GM19397 (cell line): ENCODE results near the gene RNF212.
A peak's percentile ranks its signal among the peaks of the same experiment; 100 is the strongest.
"Not testable (repeated sequence)": the region's sequence is repeated elsewhere in the genome, so short reads cannot be mapped to it uniquely, and the experiment has no call there.

Experiments
- ATAC-seq: cut with Tn5 transposase; IDR thresholded peaks from one replicate; pipeline ENCODE4 v1.9.1; 2021; ENCODE audit warnings: mild to moderate bottlenecking, moderate library complexity; ENCODE audit not compliant: unreplicated experiment

RNF212 gene, protein sequence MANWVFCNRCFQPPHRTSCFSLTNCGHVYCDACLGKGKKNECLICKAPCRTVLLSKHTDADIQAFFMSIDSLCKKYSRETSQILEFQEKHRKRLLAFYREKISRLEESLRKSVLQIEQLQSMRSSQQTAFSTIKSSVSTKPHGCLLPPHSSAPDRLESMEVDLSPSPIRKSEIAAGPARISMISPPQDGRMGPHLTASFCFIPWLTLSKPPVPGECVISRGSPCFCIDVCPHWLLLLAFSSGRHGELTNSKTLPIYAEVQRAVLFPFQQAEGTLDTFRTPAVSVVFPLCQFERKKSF

DNA sequence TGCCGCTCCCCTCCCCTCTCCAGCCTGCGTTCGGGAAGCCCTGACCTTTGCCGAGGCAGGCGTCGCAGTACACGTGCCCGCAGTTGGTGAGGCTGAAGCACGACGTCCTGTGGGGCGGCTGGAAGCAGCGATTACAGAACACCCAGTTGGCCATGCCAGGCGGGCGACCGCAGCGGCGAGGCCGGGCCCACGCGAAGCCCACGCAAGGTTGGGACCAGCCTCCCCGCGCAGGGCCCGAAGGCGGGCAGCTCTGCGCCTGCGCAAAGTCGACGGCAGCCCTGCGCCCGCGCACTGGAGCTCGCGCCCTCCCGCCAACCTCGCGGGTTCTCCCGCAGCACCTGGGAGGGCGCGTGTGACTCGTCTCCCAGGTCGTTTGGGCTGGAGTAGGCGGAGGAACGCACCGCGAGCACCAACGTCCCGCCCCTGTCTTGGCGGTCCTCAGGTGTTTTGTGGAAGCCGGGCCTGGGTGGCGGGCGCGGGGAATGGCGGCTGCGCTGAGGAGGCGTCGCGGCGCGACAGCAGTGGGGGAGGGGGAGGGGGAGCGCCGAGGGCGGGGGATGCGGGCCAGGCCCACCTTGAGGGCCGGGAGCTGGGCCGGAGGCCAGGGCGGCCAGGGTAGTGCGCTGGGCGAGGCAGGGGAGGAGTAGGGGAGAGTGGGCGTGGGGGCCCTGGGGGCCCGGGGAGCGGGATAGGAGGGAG, at the start of gene RNF212:
Gene RNF212 (minus strand): TSS at position 254 of the 699 bp plus-strand sequence. CDS start 100 bp downstream, at position 154.
- no peak for ATAC-seq

DNA sequence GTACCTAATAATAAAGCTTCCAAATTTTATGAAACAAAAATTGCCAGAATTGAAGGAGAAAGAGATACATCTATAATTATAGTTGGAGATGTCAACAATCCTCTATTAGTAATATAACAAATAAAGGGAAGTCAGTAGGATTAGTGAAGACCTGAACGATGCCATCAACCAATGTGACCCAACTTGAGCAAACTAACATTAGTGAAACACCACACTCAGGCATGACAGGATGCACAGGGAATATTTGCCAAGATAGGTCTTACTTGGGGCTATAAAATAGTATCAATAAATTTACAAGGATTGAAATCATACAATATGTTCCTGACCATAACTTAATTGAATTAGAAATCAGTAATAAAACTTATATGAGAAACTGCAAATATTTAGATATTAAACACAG, 47.0 kb upstream of the RNF212 start:
- ATAC-seq, result no peak

DNA sequence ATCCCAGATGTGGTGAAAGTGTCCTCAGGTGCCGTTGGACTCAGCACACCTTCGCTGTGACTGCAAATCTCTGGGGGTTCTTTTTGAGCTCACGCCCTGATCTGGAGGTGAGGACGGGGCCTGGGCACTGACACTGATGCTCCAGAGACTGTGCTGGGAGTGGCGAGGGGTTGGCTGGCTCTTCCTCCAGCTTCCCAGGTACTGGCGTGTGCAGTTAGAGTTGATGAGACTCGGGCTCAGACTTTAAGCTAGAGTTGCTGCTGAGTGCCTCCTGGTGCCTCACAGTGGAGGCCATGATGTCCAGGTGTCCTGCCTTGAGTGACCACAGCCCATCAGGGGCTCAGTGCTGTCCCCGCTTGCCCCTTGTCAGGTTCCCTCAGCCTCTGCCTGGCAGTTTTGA, 42.7 kb upstream of the RNF212 start:
- ATAC-seq, result no peak

DNA sequence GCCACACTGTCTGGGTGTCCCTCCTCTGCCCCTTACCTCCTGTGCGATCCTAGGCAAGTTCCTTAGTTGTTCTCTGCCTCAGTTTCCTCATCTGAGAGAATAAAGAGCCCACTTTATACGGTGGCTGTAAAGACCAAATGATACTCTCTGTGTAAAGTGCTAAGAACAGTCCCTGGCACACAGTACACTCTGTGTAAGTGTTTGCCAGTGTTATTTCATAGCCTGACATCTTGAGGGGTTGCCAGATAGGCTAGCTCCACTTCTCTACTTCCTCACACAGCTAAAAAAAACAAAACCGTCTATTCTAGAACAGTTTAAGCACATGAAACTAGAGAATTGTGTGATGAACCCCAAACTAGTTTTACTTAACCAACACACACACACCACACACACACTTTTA, 42.0 kb upstream of the RNF212 start:
- no peak for ATAC-seq

DNA sequence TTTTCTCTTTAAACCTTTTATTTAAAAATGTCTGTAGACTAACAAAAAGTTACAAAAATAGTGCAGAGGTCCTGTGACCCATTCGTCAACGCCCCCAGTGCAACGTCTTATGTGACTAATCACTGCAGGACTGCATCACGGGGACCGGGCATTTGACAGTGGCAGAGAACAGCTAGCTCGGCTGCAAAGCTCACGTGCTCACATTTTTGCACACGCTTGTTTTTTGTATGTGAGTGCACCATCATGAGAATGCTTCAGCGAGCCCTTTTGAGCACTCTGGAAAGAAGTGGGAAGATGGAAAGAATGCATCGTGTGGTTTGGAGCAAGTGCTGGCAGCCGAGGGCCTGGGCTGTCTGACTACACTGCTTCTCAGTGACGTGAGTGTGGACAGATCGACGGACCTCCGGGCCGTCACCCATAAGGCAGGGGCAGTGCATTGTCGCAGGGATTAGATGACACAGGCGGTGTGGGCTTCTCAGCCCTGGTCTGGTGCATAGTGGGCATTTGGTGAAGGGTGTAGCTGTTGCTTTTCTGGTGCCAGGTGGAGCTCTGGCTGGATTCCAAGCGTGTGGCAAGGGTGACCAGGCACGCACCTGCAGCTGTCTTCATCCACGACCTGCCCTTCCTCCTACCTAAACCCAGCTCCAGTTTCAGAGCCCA, 41.3 kb upstream of the RNF212 start:
- ATAC-seq, result no peak

DNA sequence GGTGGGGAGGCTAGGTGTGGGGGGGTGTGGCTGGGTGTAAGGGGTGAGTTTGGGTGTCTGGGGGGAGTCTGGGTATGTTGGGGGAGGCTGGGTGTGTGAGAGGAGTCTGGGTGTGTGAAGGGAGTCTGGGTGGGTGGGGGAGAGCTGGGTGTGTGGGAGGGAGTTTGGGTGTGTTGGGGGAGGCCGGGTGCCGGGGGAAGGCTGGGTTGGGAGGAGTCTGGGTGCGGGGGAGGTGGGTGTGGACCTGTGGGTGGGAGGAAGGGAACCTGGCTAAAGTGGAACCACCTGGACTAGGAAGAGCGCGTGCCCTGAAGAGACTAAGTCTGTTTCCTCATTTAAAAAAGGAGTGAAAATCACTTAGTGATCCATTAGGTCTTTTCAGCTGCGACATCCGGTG, 40.8 kb upstream of the RNF212 start:
- ATAC-seq, result no peak

DNA sequence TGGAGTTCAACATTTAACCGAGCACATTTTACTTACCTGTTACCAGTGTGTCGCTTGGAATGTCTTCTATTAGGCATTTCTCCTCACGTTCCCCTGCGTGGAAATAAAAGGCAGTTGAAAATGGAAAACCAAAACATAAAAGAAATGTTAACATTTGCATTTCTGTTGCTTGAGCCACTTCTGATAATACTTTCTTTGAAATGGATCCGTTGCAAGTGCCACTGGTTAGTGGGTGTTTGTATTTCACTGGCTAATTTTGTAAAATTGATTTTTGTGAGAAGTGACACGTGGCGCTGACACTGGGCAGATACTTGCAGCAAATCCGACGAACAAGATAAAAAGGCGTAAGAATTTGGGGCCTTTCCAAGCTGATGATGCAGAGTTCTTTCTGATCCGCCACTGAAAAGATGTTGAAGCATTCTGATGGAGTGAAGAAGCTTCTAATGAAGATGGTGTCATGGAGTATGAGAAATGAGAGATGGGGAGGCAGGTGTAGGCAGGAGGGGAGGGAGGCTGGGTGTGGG, 40.3 kb upstream of the RNF212 start:
- ATAC-seq, result no peak

DNA sequence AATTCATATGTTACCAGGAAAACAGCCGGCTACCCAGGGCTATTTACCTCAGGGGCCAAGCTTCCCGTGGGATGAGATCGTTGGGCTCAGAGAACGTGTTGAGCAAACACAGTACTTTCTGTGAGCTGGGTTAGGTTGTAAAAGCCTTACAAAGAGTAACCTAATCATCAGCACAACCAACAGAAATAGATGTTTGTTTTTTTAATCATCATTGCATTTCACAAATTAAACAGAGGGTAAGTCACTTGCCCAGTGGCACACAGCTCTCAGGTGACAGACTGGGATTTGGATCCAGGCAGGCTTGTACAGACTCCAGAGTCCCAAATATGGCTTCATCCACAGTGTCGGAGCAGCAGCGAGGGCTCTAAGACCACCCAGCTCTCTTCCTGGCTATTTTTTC, 38.9 kb upstream of the RNF212 start:
- no peak for ATAC-seq

DNA sequence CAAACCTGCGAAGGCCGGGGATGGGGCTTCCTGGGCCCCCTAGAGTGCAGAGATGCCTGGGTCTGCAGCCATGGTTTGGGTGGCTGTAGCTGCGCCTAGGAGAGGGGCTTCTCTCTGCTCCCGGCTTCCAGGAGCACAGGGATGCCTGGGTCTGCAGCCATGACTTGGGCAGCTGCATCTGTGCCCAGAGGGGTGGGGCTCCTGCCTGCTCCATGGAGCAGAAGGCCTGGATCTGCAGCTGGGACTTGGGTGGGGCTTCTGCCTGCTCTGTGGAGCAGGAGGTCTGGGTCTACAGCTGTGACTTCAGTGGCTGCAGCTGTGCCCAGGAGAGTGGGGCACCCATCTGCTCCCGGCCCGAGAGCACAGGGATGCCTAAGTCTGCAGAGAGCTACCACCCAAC, 38.2 kb upstream of the RNF212 start:
- no peak for ATAC-seq

DNA sequence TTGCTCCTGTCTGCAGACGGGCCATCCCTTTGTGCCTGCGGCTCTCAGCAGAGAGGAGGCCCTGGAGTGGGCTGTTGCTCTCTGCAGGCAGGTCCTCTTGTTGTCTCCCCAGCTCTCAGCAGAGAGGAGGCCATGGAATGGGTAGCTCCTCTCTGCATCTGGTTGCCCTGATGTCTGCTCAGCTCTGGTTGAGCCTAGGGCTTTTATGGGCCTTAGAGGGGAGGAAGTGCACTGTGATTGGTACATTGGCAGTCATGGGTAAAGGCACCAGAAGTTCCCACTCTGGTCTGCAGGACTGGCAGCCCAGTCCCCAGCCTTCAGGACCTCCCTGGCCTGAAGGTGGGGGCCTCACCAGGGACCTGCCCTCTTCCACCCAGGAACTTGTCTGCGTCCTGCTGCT, 37.5 kb upstream of the RNF212 start:
- ATAC-seq, result no peak

DNA sequence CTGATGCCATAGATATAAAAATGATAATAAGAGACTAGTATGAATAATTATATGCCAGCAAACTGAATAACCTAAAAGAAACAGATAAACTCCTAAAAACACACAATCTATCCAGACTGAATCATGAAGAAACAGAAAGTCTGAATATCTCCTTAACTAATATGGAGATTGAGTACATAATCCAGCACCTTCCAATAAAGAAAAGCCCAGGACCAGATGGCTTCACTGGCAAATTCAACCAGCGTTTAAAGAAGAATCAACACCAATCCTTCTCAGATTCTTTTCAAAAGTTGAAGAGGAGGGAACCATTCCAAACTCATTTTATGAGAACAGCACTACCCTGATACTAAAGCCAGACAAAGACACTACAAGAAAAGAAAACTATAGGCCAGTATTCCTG, 26.5 kb upstream of the RNF212 start:
- no peak for ATAC-seq

DNA sequence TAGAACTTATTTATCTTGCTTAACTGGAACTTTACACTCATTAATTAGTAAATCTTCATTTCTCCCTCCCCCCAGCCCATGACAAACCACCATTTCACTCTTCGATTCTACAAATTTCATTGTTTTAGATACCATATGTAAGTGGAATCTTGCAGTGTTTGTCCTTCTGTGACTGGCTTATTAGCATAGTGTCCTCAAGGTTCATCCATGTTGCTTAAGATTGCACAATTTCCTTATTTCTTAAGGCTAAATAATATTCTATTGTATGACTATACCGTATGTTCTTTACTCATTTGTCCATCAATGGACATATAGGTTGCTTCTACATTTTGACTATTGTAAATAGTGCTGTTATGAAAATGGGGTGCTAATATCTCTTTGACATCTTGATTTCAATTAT, 24.5 kb upstream of the RNF212 start:
- ATAC-seq, result no peak

DNA sequence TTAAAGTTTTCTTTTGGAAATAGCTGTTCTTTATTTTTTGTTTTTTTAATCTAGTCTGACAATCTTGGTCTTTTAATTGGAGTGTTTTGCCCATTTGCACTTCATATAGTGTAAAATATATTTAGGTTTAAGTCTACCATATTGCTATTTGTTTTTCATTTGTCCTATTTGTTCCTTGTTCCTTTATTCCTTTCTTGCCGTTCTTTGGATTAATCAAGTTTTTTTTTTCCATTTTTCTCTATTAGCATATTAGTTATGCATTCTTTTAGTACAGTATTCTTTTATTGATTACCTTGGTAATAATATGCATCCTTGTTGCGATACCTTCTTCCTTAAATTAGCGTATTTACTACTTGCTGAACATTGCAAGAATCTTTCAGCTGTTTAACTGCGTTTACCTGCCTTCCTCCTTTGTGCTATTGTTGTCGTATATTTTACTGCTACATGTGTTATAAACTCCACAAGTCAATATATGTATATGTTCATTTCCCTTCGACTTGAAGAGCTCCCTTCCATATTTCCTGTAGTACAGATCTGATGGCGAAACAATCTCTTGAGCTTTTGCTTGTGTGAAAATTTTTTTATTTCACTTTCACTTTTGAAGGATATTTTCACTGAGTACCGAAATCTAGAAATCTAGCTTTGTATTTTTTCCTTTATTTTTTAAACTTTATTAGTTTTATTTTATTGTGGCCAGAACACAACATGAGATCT, 23.9 kb upstream of the RNF212 start:
- no peak for ATAC-seq

DNA sequence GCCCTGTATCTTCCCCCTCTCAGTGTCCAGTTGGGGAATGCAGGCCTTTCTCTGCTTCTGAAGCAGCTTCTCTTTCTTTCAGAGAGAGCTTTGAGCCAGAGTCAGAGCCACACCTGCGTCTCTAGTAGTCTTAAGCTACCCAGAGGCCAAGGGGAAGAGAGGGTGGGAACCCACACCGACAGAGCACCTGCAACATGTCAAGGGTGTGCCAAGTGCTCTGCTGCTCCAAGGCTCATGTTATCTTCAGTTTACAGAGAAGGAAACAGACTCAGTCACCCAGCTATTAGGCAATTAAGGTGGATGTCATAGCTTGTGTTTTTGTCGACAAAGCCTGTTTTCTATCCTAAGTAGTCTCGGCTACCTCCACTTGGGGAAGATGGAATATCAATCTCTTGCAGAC, 22.7 kb upstream of the RNF212 start:
- ATAC-seq, result no peak

DNA sequence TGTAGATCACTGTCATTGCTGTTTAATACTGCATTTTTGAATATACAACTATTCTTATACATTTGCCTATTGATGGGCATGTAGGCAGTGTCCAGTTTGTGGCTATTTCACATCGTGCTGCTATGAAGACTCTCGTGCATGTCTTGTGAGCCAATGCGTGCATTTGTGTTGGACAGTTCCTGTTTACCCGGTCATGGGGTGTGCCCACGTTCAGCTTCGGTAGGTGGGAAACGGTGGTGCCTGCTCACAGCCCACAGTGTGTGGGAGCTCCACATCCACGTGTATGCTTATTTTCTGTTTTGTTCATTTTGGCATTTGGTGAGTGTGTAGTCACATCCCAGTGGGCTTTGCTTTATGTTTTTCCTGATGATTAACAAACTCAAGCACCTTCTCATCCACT, 19.7 kb upstream of the RNF212 start:
- ATAC-seq, result no peak

DNA sequence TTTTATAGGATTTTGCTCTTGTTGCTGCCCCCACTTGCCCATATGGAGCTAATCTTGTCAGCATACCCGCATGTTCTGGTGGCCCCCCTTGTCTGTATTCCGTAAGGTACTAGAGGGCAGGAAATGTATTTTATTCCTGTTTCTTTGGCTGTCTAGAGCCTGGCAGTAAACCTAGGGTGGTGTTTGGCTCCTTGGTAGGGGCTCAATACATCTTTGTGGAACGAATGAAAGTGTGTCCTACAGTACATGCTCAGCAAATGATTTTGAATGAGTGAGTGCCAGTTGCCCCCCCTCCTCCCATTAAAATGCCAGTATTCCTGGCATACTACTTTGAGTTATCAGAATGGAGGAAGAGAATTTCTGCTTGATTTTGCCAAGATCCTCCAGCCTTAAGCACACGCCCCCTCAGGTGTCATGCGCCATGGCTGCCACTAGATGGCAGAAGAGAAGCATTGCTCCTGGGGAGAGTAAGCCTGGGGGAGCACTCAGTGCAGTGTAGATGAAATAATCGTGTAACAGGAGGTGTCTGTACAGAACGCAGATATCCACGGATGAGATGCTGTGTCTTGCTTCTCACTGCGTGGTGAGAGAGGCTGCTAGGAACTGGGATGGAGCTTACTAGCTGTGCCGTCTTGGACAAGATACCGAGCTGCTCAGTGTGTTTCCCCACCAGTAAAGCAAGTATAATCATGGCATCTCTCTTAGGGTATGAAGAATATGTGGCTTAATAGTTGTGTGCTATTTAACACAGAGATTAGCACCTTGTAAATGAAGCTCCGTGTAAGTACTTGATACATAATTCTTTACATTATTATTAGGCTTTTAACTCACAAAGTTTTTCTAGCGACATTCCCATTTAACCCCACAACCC, 17.2 kb upstream of the RNF212 start:
- ATAC-seq, result peak; percentile 79

DNA sequence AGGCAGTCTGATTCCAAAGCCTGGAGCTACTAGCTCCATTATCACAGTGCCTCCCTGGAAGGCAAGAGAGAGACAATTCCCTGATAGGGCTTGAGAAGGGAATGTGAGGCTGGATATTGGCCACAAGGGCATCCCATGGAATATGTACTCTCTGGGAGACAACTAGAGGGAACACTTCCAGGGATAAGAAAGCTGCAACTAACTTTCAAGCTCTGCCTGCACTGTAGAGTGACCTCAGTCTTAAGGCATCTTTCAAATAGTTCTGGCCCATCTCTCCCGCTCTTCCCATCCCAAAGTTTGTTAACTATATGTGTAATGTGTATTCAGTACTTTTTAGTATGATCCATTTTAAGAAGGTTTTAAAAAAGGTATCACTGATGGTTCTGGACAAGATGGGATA, 13.1 kb upstream of the RNF212 start:
- ATAC-seq, result no peak

DNA sequence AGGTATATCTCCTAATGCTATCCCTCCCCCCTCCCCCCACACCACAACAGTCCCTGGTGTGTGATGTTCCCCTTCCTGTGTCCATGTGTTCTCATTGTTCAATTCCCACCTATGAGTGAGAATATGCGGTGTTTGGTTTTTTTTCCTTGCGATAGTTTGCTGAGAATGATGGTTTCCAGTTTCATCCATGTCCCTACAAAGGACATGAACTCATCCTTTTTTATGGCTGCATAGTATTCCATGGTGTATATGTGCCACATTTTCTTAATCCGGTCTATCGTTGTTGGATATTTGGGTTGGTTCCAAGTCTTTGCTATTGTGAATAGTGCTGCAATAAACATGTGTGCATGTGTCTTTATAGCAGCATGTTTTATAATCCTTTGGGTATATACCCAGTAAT, 12.1 kb upstream of the RNF212 start:
- ATAC-seq, result not testable (repeated sequence)

DNA sequence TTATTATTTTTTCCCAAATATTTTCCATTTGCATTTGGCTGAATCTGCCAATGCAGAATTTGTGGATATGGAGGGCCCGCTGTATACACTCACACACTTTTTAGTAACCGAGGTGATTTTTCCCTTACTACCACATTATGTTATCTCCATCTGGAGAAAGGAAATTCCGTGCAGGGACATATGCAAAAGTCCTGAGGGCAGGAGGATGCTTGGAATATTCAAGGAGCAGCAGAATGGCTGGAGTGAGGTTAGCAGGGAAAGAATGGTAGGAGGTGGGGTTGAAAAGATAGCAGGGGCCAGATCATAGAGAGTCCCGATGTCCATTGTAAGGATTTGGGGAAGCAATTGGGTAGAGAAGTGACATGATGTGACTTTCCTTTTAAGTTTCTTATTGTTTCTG, 11.5 kb upstream of the RNF212 start:
- ATAC-seq, result no peak

DNA sequence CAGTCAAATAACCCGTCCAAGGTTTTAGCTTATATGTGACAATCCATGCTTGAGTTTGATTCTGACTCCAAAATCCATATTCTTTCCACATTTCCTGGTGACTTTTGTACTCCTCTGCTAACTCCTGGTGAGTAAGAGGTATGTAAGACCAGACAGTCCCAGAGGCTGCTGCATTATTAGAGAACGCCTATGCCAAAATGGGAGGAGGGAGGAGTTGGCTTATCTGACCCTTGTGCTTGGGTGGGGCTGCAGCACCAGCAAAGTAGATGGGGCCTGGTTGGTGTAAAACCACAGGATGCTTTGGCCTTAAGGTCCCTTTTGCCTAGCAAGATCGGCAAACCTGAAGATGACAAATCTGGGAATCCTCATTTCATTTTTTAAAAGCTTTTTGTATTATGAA, 9.1 kb upstream of the RNF212 start:
- no peak for ATAC-seq
